Uterus (tissue), 4 donors: Measurements from ENCODE around the gene SLC26A6. TPM values are rescaled to one million over a fixed set of nuclear protein-coding genes. Genes with fewer than 3 reads are reported as not detected.

Source experiments
- DNase-seq, 2 donors: peaks; one replicate each; pipeline ENCODE4 v3.0.0-alpha.2; 2019 to 2020
- H3K27ac ChIP-seq, 2 donors: fragments of 200-600 bp; sonication (generic); 1 replicate in 1 of 2; 2 replicates in 1 of 2; pipeline ENCODE4 v1.5.1; 2016 to 2018
- H3K27me3 ChIP-seq, 2 donors: fragments of 200-600 bp; sonication (generic); one replicate each; pipeline ENCODE4 v1.5.1; 2018 to 2019; ENCODE audit warnings: control low read depth in 1 of 2
- H3K36me3 ChIP-seq, 2 donors: fragments of 200-600 bp; sonication (generic); one replicate each; pipeline ENCODE4 v1.5.1; 2019; ENCODE audit warnings: control low read depth in 1 of 2
- H3K4me1 ChIP-seq, 2 donors: fragments of 200-600 bp; sonication (generic); one replicate each; pipeline ENCODE4 v1.5.1; 2018 to 2019; ENCODE audit warnings: control low read depth in 1 of 2
- H3K4me3 ChIP-seq, 2 donors: fragments of 200-600 bp; sonication (generic); 1 replicate in 1 of 2; 2 replicates in 1 of 2; pipeline ENCODE4 v1.5.1; 2018 to 2019; ENCODE audit warnings: mild to moderate bottlenecking in 1 of 2
- H3K9me3 ChIP-seq, 2 donors: fragments of 200-600 bp; sonication (generic); one replicate each; pipeline ENCODE4 v1.5.1; 2019; ENCODE audit warnings: control low read depth in 1 of 2
- POLR2A ChIP-seq, 2 donors: fragments of 450-650 bp; IDR thresholded peaks; one replicate each; pipeline ENCODE4 v1.6.1; 2016; ENCODE audit warnings: antibody characterized with exemption in 2 of 2, mild to moderate bottlenecking in 1 of 2, moderate library complexity in 1 of 2
- intact Hi-C: fragments of 100-400 bp; cut with DNase I; formaldehyde crosslinking; loops from one replicate; pipeline ENCODE4 v1.15.1; 2023; ENCODE audit warnings: low total_unique reads
- total RNA-seq, 4 donors: library from RNA; depleted of rRNA in 3 of 4; stranded (reverse); fragments of >200 nt in 3 of 4; gene quantifications; one replicate each; pipeline versions ENCODE4 v1.1.0 to v1.2.4, GENCODE V29; 2014 to 2023
- TF ChIP-seq, protein P1 (sequence below), 4 experiments: fragments of 200-600 bp in 2 of 4; fragments of 450-650 bp in 2 of 4; sonication (generic) in 2 of 4; IDR thresholded peaks; one replicate each; pipeline ENCODE4 v1.5.1; 2016 to 2019; ENCODE audit warnings: antibody characterized with exemption in 4 of 4, mild to moderate bottlenecking in 2 of 4, moderate library complexity in 1 of 4
- donor health status: DM: yes; HTN: yes; CAD: no.

The SLC26A6 gene
- total RNA-seq, 4 donors from 2014 or later: 0.59 to 98.1 (median 15.2) TPM

DNA sequence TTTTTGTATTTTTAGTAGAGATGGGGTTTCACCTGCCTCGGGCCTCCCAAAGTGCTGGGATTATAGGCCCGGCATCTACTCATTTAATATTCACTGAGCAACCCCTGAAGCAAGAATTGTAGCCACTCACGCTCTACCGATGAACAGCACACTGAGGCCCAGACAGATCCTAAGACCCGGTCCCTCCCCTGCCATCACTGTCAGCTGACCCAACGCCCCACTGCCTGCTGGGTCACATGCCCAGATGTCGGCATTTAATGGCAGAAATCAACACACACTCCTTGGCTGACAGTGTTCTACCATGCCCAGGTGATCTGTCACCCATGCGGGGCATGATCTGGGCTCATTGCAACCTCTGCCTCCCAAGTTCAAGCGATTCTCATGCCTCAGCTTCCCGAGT lies 10.5 kb downstream of the SLC26A6 start:
- H3K9me3 ChIP-seq: no peaks in the 10 kb centered on the region
- intact Hi-C loops: no loop called here
- no peaks in the 10 kb centered on the region for H3K36me3 ChIP-seq
- H3K4me3 ChIP-seq: no peak overlapping the region
- DNase-seq: no peak
- no peak overlapping the region for H3K27ac ChIP-seq
- H3K4me1 ChIP-seq: no peaks in the 10 kb centered on the region
- no peak for TF ChIP-seq POLR2A (IDR thresholded peaks at IDR 0.05)
- TF ChIP-seq, protein P1, sequence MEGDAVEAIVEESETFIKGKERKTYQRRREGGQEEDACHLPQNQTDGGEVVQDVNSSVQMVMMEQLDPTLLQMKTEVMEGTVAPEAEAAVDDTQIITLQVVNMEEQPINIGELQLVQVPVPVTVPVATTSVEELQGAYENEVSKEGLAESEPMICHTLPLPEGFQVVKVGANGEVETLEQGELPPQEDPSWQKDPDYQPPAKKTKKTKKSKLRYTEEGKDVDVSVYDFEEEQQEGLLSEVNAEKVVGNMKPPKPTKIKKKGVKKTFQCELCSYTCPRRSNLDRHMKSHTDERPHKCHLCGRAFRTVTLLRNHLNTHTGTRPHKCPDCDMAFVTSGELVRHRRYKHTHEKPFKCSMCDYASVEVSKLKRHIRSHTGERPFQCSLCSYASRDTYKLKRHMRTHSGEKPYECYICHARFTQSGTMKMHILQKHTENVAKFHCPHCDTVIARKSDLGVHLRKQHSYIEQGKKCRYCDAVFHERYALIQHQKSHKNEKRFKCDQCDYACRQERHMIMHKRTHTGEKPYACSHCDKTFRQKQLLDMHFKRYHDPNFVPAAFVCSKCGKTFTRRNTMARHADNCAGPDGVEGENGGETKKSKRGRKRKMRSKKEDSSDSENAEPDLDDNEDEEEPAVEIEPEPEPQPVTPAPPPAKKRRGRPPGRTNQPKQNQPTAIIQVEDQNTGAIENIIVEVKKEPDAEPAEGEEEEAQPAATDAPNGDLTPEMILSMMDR (IDR thresholded peaks at IDR 0.05): no peak
- H3K27me3 ChIP-seq: no peaks in the 10 kb centered on the region

DNA sequence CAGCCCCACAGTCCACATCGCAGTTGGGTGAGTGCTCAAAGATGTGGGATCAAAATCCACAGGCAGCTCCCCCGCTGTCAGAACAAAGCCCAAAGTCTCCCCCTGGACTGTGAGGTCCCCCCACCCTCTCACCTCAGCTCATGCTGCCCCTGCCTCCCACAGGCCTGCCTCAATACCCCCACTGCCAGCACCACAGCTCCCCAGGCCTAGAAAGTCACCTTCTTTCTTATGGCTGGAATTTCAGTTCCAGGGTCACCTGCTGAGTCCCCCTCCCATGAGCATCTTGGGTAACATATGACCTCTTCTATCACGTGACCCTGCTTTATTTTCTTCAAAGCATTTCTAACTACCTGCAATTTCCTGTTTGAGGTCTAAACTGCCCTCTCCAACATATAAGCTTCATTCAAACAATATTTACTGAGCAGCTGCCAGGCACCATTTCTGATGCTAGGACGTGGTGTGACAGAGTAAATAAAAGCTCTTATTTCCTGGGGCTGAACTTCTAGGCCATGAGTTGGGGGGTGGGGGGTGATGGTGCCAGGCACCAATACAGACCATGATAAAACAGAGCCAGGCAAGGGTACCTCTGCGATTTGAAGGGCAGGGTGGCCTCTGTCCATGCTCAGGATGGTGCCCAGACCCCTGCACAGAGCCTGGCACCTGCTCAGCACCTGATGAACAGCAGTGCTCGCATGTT lies 11.3 kb downstream of the SLC26A6 start:
- Histone ChIP-seq H3K4me3 (no peak overlapping the region), H3K4me1 (no peaks in the 10 kb centered on the region), H3K9me3 (no peaks in the 10 kb centered on the region), H3K27me3 (no peaks in the 10 kb centered on the region), H3K36me3 (no peaks in the 10 kb centered on the region), H3K27ac (no peak overlapping the region)
- DNase-seq: no peak
- intact Hi-C loops: no loop called here
- TF ChIP-seq POLR2A (IDR thresholded peaks at IDR 0.05): no peak
- TF ChIP-seq, protein P1 (IDR thresholded peaks at IDR 0.05): no peak

DNA sequence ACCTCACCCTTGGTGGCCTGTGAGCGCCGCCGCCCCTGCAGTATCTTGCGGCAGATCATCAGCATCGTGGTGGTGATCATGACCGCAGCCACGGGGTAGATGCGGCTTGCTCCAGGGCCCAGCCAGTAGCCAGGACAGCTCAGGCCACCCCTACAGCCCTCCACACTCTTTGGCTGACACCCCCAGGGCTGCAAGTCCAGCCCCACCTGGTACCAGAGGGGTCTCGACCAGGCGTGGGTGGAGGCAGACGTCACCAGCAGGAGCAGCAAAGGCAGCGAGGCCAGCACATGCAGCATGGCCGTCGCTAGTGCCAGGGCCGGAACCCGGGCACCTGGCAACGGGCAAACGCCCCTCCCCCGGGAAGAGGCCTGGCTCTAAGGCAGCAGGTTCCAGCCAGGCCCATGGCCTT lies 13.8 kb downstream of the SLC26A6 start, which contains the start of gene TMEM89:
TSS of gene TMEM89 (minus strand) at position 309 of the 409 bp plus-strand sequence. CDS start at position 296, 13 bp downstream.
- TF ChIP-seq POLR2A (IDR thresholded peaks at IDR 0.05): no peak
- TF ChIP-seq, protein P1 (IDR thresholded peaks at IDR 0.05): no peak
- H3K27me3 ChIP-seq: no peaks in the 10 kb centered on the region
- H3K27ac ChIP-seq: no peak within 1 kb of the TSS
- no peaks in the 10 kb centered on the region for H3K36me3 ChIP-seq
- DNase-seq: no peak
- intact Hi-C loops: no loop called here
- H3K9me3 ChIP-seq: no peaks in the 10 kb centered on the region
- H3K4me1 ChIP-seq: no peaks in the 10 kb centered on the region
- no peak within 1 kb of the TSS for H3K4me3 ChIP-seq

DNA sequence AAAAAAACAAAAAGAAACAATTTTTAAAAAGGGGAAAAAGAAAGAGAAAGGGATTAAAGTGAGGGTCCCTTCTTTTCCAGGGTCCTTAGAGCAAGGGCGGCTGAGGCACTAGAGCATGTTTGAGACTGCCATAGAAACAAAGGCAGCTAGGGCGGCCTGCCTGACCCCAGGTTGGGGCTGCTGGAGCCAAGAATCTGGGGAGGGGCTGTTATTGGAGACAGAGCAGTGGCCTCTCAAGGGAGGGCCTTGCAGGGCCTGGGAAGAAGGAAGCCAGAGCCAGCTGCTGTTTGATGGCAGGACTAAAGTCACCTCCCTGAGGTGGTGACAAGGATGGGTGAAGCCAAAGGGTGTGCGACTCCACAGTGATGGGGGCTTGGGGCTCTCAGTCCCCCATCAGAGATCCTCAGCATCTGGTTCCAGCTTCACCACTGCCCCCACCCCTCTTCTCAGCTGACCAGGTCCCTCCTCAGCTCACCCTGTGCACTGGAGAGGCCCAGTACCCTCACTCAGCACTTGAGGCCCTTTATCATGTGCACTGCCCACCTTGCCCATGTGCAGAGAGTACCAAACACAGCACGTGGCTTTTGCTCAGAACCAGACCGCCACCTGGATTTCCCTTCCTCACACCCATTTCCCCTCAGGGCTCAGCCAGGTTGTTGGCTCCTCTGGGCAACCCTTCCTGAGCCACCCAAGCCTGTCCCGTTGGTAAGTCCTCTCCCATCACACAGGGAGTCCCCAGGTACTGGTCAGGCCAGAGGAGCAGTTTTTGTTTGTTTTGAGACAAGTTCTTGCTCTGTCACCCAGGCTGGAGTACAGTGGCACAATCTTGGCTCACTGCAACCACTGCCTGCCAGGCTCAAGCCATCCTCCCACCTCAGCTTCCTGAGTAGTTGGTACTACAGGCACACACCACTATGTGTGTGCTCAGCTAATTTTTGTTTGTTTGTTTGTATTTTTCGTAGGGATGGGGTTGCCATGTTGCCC lies 15.4 kb downstream of the SLC26A6 start:
- no peak overlapping the region for H3K27ac ChIP-seq
- intact Hi-C loops: no loop called here

DNA sequence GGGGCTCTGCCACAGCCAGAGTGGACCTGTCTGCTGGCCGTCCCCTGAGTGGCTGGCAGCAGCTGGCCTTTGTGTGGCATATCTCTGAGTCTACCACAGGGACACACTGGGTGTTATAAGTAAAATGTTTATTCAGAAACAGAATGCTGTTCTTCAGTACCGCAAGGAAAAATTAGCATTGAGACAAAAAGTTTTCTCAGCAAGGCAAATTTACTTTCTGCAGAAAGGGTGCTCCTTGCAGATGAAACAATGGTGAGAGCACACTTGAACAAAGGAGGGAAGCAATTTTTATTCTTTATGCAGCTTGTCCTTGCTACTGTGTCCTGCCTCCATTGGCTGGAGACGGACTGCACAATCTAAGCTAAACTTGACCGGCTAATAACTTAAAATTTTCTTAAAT lies 17.7 kb downstream of the SLC26A6 start:
- no peaks in the 10 kb centered on the region for H3K36me3 ChIP-seq
- H3K27ac ChIP-seq: no peak overlapping the region
- H3K27me3 ChIP-seq: no peaks in the 10 kb centered on the region
- no peaks in the 10 kb centered on the region for H3K9me3 ChIP-seq
- no peaks in the 10 kb centered on the region for H3K4me1 ChIP-seq
- H3K4me3 ChIP-seq: no peak overlapping the region
- no peak for DNase-seq
- TF ChIP-seq, protein P1 (IDR thresholded peaks at IDR 0.05): no peak
- no peak for TF ChIP-seq POLR2A (IDR thresholded peaks at IDR 0.05)
- intact Hi-C loops: no loop called here

More for the DNA sequence above, 15.4 kb downstream of the SLC26A6 start:
- TF ChIP-seq POLR2A (IDR thresholded peaks at IDR 0.05): no peak
- Histone ChIP-seq H3K9me3 (no peaks in the 10 kb centered on the region), H3K4me1 (no peaks in the 10 kb centered on the region), H3K4me3 (no peak overlapping the region), H3K27me3 (no peaks in the 10 kb centered on the region), H3K36me3 (no peaks in the 10 kb centered on the region)
- no peak for DNase-seq
